Progenitor cell of endocrine pancreas (in vitro differentiated cells): Measurements from ENCODE around the gene GDF15. TPM values are rescaled to one million over a fixed set of nuclear protein-coding genes. Genes with fewer than 3 reads are reported as not detected.

Source experiments
- DNase-seq: peaks from one replicate; pipeline ENCODE4 v3.0.0; 2021; ENCODE audit warnings: low spot score; ENCODE audit not compliant: unreplicated experiment
- H3K27ac Mint-ChIP-seq: 2 replicates; pipeline ENCODE4 v1.8.0; 2021; ENCODE audit warnings: mild to moderate bottlenecking, moderate library complexity, mixed read lengths
- H3K27me3 Mint-ChIP-seq: 2 replicates; pipeline ENCODE4 v1.8.0; 2021; ENCODE audit warnings: mixed read lengths
- H3K36me3 Mint-ChIP-seq: 2 replicates; pipeline ENCODE4 v1.8.0; 2022; ENCODE audit warnings: mixed read lengths; ENCODE audit not compliant: insufficient read depth
- H3K4me1 Mint-ChIP-seq: 2 replicates; pipeline ENCODE4 v1.8.0; 2021; ENCODE audit warnings: low read depth, mixed read lengths
- H3K4me3 Mint-ChIP-seq: 2 replicates; pipeline ENCODE4 v1.8.0; 2021; ENCODE audit warnings: low read depth, mild to moderate bottlenecking, moderate library complexity, mixed read lengths
- H3K9me3 Mint-ChIP-seq: 2 replicates; pipeline ENCODE4 v1.8.0; 2021; ENCODE audit warnings: low read depth, mixed read lengths
- total RNA-seq: library from RNA; stranded (reverse); gene quantifications from 2 replicates; pipeline ENCODE4 v1.2.1, GENCODE V29; 2021
- TF ChIP-seq, protein P1 (sequence below): fragments of 200-600 bp; sonication (generic); IDR thresholded peaks from one replicate; pipeline ENCODE4 v1.5.0; 2021; ENCODE audit warnings: antibody characterized with exemption, mild to moderate bottlenecking; ENCODE audit not compliant: unreplicated experiment

GDF15 gene
- total RNA-seq, 1 donor from 2014 or later = 10.5 TPM

DNA sequence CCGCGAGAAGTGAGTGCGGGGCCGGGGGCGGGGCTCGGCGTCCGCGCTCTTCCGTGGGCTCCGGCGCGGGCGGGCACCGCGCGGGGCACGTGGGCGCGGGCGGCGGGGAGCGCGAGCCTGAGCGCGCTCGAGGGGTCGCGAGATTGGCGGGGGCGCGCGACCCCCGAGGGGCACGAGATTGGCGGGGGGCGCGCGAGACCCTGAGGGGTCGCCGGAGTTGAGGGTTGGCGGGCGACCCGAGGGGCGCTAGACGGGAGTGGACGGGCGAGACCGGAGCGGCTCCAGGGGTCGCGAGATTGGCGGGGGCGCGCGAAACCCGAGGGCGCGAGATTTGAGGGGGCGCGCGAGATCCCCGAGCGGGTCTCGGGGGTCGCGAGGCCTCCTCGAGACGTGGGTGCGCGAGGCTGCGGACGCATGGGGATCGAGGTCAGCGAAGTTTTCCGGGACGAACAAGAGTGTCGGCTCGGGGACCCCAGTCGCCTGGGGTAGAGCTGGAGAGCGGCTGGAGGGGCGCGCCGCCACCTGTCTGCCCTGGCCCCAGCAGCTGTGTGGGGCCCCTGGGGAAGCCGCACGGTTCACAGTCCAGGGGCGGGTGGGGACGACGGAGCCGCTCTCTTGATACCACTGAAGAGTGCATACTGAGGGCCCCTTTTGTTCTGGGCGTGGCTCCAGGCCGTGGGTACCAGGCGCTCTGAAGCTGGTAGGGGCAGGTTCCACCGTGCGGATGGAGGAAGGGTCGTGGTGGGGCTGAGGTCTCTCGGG, 33.9 kb downstream of the GDF15 start:
- Mint-ChIP-seq H3K4me1 (peaks cover 12% of the 10 kb centered on the region), H3K27ac (peak overlapping the region; percentile 88), H3K4me3 (peak overlapping the region; percentile 69), H3K36me3 (no peaks in the 10 kb centered on the region), H3K9me3 (no peaks in the 10 kb centered on the region), H3K27me3 (peaks cover 49% of the 10 kb centered on the region)
- TF ChIP-seq, protein P1, sequence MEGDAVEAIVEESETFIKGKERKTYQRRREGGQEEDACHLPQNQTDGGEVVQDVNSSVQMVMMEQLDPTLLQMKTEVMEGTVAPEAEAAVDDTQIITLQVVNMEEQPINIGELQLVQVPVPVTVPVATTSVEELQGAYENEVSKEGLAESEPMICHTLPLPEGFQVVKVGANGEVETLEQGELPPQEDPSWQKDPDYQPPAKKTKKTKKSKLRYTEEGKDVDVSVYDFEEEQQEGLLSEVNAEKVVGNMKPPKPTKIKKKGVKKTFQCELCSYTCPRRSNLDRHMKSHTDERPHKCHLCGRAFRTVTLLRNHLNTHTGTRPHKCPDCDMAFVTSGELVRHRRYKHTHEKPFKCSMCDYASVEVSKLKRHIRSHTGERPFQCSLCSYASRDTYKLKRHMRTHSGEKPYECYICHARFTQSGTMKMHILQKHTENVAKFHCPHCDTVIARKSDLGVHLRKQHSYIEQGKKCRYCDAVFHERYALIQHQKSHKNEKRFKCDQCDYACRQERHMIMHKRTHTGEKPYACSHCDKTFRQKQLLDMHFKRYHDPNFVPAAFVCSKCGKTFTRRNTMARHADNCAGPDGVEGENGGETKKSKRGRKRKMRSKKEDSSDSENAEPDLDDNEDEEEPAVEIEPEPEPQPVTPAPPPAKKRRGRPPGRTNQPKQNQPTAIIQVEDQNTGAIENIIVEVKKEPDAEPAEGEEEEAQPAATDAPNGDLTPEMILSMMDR = peak; percentile 16
- peak; percentile 20 for DNase-seq

DNA sequence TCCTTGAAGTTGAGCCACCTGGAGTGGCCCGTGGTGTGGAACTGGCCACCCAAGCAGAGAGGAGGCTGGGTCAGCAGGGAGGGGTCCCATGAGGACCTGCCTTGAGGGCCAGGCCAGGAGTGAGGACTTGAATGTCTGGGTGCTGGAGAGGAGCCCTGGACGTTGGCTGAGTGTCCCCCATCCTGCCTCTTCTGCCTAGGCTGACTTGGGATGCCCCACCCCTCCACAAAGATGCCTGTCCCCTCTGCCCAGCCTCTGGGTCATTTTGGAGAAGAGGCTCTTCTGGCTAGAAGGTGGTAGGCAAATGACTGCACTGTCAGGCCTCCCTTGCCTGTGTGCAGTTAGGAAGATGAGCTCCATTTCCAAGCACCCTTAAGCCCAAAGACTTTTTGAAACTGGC, 35.0 kb downstream of the GDF15 start:
- DNase-seq = no peak
- Mint-ChIP-seq H3K27me3 (peaks cover 46% of the 10 kb centered on the region), H3K27ac (no peak overlapping the region), H3K9me3 (no peaks in the 10 kb centered on the region), H3K4me1 (peaks cover 10% of the 10 kb centered on the region), H3K36me3 (no peaks in the 10 kb centered on the region), H3K4me3 (peak overlapping the region; percentile 69)
- TF ChIP-seq, protein P1 = no peak

DNA sequence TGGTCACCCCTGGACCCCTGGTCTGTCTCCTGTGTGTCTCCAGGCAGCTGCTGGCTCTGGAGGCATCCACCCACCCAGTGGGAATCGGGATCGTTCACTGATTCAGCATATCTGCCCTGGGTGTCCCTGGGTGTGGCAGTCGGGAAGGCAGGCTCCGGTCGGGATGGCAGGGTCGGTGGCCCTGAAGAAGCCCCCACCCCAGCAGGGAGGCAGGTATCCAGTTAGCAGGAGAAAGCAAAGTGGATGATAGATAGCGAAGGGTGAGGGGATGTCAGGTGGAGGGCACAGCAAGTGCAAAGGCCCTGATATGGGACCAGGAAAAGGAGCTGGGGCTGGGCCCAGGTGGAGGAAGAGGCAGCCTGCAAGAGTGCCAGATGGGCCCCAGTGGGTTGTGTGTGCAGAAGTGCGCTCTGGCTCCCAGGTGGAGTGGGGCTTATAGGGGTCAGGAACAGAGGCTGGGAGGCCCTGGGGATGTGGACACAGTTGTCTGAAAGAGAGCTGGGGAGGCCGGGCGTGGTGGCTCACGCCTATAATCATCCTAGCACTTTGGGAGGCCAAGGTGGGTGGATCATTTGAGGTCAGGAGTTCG, 35.5 kb downstream of the GDF15 start:
- peak; percentile 9 for DNase-seq
- H3K4me3 Mint-ChIP-seq = peak overlapping the region; percentile 8
- peaks cover 43% of the 10 kb centered on the region for H3K27me3 Mint-ChIP-seq
- H3K4me1 Mint-ChIP-seq = peaks cover 7% of the 10 kb centered on the region
- no peaks in the 10 kb centered on the region for H3K36me3 Mint-ChIP-seq
- H3K9me3 Mint-ChIP-seq = no peaks in the 10 kb centered on the region
- H3K27ac Mint-ChIP-seq = no peak overlapping the region
- TF ChIP-seq, protein P1 = no peak

DNA sequence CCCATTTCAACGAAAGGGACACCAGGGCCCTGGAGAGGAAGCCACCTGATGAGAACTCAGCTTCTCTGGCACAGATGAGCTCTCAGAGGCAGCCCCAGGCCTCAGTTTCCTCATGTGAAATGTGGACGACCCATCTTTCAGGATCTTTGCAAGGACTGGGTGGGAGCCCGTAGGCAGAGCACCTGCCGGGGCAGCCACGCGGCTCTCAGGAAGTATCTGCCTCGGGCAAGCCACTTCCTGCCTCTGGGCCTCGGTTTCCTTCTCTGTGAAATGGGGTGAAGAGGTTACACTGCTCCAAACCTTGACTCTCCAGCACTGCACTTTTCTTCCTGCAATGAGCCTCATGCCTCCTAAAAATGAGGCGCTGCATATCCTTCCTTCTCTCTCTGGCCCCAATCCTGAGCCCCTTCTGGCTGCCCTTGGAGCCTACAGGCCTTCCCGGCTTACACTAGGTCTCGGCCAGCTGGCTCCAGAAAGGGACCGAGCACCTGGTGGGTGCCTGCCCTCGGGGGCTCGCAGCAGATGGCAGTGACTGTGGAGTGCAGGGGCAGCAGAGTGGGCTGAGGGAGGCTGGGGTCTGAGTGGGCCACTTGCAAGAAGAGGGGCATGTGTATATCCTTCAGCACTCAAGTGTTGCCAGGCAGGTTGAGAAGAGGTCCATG, 36.7 kb downstream of the GDF15 start:
- Mint-ChIP-seq H3K27ac (peak overlapping the region; percentile 59), H3K4me3 (no peak overlapping the region), H3K4me1 (peaks cover 4% of the 10 kb centered on the region), H3K36me3 (no peaks in the 10 kb centered on the region), H3K9me3 (no peaks in the 10 kb centered on the region), H3K27me3 (peaks cover 38% of the 10 kb centered on the region)
- TF ChIP-seq, protein P1 = no peak
- DNase-seq = peak; percentile 8

DNA sequence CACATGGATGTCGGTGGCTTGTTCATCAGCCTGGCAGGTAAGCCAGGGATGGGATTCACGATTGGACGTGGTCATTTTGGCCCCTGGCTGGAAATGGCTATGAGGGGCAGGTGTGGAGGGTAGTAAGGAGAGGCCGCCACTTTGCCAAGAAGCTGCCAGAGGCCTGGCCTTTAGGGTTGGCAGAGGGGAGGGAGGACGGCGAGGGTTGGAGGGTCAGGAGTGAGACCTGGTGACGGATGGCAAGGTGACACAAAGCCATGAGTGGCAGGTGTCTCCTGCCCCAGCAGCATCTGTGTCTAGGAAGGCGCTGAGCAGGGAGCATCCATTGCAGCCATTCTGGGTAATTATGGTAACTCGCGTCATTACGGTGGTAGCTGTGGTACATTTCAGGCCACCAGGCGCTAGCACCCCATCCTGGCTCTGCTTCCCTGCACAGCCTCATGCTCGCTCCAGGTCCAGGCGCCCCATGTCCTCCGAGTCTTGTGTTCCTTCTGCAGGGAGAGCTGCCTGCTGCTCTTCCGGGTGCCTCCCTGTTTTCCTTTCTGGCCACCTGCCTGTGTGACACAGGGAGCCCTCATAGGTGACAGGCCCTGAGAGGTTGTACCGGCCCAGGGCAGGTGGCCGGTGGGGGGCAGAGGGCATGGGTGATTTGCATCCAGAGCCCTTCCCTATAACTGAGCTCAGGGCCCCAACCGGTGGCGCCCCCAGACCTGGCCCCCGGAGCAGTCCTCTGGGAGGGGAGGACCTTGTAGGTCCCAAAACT, 37.5 kb downstream of the GDF15 start:
- Mint-ChIP-seq H3K9me3 (no peaks in the 10 kb centered on the region), H3K4me3 (no peak overlapping the region), H3K36me3 (no peaks in the 10 kb centered on the region), H3K27me3 (peaks cover 32% of the 10 kb centered on the region), H3K4me1 (peaks cover 4% of the 10 kb centered on the region), H3K27ac (peak overlapping the region; percentile 59)
- no peak for DNase-seq
- TF ChIP-seq, protein P1 = no peak
